Body of pancreas (tissue), 4 donors: ENCODE data around the gene KLKB1. TPM values are rescaled to one million over a fixed set of nuclear protein-coding genes. Genes with fewer than 3 reads are reported as not detected.

Source experiments
- ATAC-seq: fragments of 150-250 bp; one replicate; pipeline ENCODE4 v1.9.1; 2016
- DNase-seq, 4 donors: peaks; one replicate each; pipeline ENCODE4 v3.0.0-alpha.2; 2019
- H3K27ac ChIP-seq, 4 donors: fragments of 200-600 bp; sonication (generic); 1 replicate in 3 of 4; 2 replicates in 1 of 4; pipeline versions ENCODE4 v1.5.1 to v1.6.1; 2016 to 2019; ENCODE audit warnings: mild to moderate bottlenecking in 1 of 4, mixed read lengths in 1 of 4, moderate library complexity in 1 of 4
- H3K27me3 ChIP-seq, 2 donors: fragments of 200-600 bp; sonication (generic); one replicate each; pipeline ENCODE4 v1.6.0; 2016; ENCODE audit warnings: mild to moderate bottlenecking in 1 of 2
- H3K36me3 ChIP-seq, 2 donors: fragments of 200-600 bp; sonication (generic); replicated peaks in 1 of 2; 2 replicates each; pipeline ENCODE4 v1.5.1; 2016; ENCODE audit warnings: low read depth in 2 of 2; ENCODE audit not compliant: insufficient read depth in 1 of 2
- H3K4me1 ChIP-seq: fragments of 200-600 bp; sonication (generic); one replicate; pipeline ENCODE4 v1.6.0; 2016
- H3K4me3 ChIP-seq, 2 donors: fragments of 200-600 bp; sonication (generic); 1 replicate in 1 of 2; 2 replicates in 1 of 2; pipeline ENCODE4 v1.5.1; 2016 to 2019
- H3K9me3 ChIP-seq, 3 donors: fragments of 200-600 bp; sonication (generic); 1 replicate in 2 of 3; 2 replicates in 1 of 3; pipeline ENCODE4 v1.5.1; 2016
- CTCF ChIP-seq, 7 experiments: fragments of 450-650 bp in 4 of 7; fragments of 200-600 bp in 3 of 7; sonication (generic) in 3 of 7; IDR thresholded peaks; one replicate each; pipeline ENCODE4 v1.5.1; 2016 to 2019; ENCODE audit warnings: antibody characterized with exemption in 7 of 7
- POLR2A ChIP-seq, 3 donors: fragments of 450-650 bp; IDR thresholded peaks; one replicate each; pipeline ENCODE4 v1.6.1; 2016; ENCODE audit warnings: antibody characterized with exemption in 3 of 3, mild to moderate bottlenecking in 2 of 3
- WGBS, 2 donors: methylation state at CpG; one replicate each; pipeline ENCODE4 v1.1.5; 2017; 5-methylcytosine and 5-hydroxymethylcytosine counted together
- intact Hi-C: fragments of 100-400 bp; cut with DNase I; formaldehyde crosslinking; loops from one replicate; pipeline ENCODE4 v1.15.1; 2023
- total RNA-seq, 2 donors: library from RNA; depleted of rRNA; stranded (reverse); fragments of >200 nt; gene quantifications; one replicate each; pipeline ENCODE4 v1.1.0, GENCODE V29; 2016

Gene KLKB1
- total RNA-seq, 2 donors from 2014 or later: 2.6 to 3.1 TPM

DNA sequence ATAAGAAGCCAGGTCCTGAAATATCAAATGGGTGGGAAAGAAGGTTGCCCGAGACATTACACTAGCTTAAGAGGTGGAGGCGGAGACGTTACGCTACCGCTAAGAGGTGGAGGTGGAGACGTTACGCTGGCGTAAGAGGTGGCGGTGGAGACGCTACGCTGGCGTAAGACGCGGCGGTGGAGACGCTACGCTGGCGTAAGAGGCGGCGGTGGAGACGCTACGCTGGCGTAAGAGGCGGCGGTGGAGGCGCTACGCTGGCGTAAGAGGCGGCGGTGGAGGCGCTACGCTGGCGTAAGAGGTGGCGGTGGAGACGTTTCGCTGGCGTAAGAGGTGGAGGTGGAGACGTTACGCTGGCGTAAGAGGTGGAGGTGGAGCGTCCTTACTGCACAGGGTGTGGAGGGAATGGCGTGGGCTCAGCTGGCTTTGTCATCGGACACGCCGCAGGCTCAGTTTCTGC, 23.2 kb upstream of the KLKB1 start:
- intact Hi-C loops: no loop called here
- Histone ChIP-seq H3K27me3 (no peaks in the 10 kb centered on the region), H3K4me3 (no peak overlapping the region), H3K36me3 (peaks cover 2 to 4% of the 10 kb centered on the region in 2 donors), H3K27ac (peak overlapping the region in 2 of 4 donors; percentile 53 to 79), H3K9me3 (no peaks in the 10 kb centered on the region), H3K4me1 (no peaks in the 10 kb centered on the region)
- TF ChIP-seq POLR2A (IDR thresholded peaks at IDR 0.05) (peak in 1 of 3 donors; percentile 40), CTCF (IDR thresholded peaks at IDR 0.05) (no peak)
- ATAC-seq: no peak
- DNase-seq: peak in 3 of 4 donors; percentile 22 to 69 (median 57)
- WGBS, 2 donors: 62 to 86% methylated on average over 44 of the region's 45 CpGs

- 63 to 93% methylated on average over 6 to 13 of the region's 13 CpGs for WGBS, 2 donors
- Histone ChIP-seq H3K4me3 (no peak overlapping the region), H3K27ac (peak overlapping the region in 2 of 4 donors; percentile 53 to 79), H3K36me3 (peaks cover 5 to 6% of the 10 kb centered on the region in 2 donors), H3K9me3 (no peaks in the 10 kb centered on the region), H3K27me3 (no peaks in the 10 kb centered on the region), H3K4me1 (no peaks in the 10 kb centered on the region)
- ATAC-seq (no peak), DNase-seq (peak in 3 of 4 donors; percentile 15 to 38 (median 37))
- TF ChIP-seq CTCF (IDR thresholded peaks at IDR 0.05) (no peak), POLR2A (IDR thresholded peaks at IDR 0.05) (no peak)
- intact Hi-C loops: no loop called here
Measured at GRCh38 chr4:186204686-186205085, 22.6 kb upstream of the KLKB1 start.

GRCh38 chr4:186205156-186205555, 22.2 kb upstream of the KLKB1 start:
- no peak for ATAC-seq
- no peak for DNase-seq
- TF ChIP-seq POLR2A (IDR thresholded peaks at IDR 0.05): no peak
- no peak for TF ChIP-seq CTCF (IDR thresholded peaks at IDR 0.05)
- Histone ChIP-seq H3K36me3 (peaks cover 5 to 6% of the 10 kb centered on the region in 2 donors), H3K9me3 (no peaks in the 10 kb centered on the region), H3K27me3 (no peaks in the 10 kb centered on the region), H3K4me1 (no peaks in the 10 kb centered on the region), H3K27ac (peak overlapping the region in 1 of 4 donors; percentile 79), H3K4me3 (no peak overlapping the region)
- WGBS, 2 donors: 82 to 89% methylated on average over 8 of the region's 8 CpGs
- intact Hi-C loops: no loop called here

- WGBS, 2 donors: 72 to 76% methylated on average over 8 of the region's 8 CpGs
- Histone ChIP-seq H3K27me3 (no peaks in the 10 kb centered on the region), H3K27ac (no peak overlapping the region), H3K36me3 (no peaks in the 10 kb centered on the region), H3K4me1 (no peaks in the 10 kb centered on the region), H3K9me3 (no peaks in the 10 kb centered on the region), H3K4me3 (no peak overlapping the region)
- intact Hi-C loops: no loop called here
- no peak for TF ChIP-seq POLR2A (IDR thresholded peaks at IDR 0.05)
- no peak for TF ChIP-seq CTCF (IDR thresholded peaks at IDR 0.05)
- DNase-seq (no peak), ATAC-seq (no peak)
Measured at GRCh38 chr4:186216465-186217024, 10.8 kb upstream of the KLKB1 start.

- H3K4me1 ChIP-seq: no peaks in the 10 kb centered on the region
- no peaks in the 10 kb centered on the region for H3K27me3 ChIP-seq
- no peaks in the 10 kb centered on the region for H3K36me3 ChIP-seq
- intact Hi-C loops: no loop called here
- 52 to 70% methylated on average over 1 of the region's 1 CpG for WGBS, 2 donors
- TF ChIP-seq CTCF (IDR thresholded peaks at IDR 0.05) (no peak), POLR2A (IDR thresholded peaks at IDR 0.05) (no peak)
- no peak overlapping the region for H3K27ac ChIP-seq
- H3K4me3 ChIP-seq: no peak overlapping the region
- ATAC-seq (no peak), DNase-seq (no peak)
- H3K9me3 ChIP-seq: no peaks in the 10 kb centered on the region
Measured at GRCh38 chr4:186217733-186218293, 9.5 kb upstream of the KLKB1 start.
